GM12801 (cell line): ENCODE data around the gene TM6SF1.

ENCODE experiments used
- CTCF ChIP-seq: IDR thresholded peaks from one replicate; pipeline ENCODE4 v1.5.1; 2011; ENCODE audit warnings: control low read depth; ENCODE audit not compliant: insufficient read length; ENCODE audit errors: extremely low read depth

The TM6SF1 gene

DNA sequence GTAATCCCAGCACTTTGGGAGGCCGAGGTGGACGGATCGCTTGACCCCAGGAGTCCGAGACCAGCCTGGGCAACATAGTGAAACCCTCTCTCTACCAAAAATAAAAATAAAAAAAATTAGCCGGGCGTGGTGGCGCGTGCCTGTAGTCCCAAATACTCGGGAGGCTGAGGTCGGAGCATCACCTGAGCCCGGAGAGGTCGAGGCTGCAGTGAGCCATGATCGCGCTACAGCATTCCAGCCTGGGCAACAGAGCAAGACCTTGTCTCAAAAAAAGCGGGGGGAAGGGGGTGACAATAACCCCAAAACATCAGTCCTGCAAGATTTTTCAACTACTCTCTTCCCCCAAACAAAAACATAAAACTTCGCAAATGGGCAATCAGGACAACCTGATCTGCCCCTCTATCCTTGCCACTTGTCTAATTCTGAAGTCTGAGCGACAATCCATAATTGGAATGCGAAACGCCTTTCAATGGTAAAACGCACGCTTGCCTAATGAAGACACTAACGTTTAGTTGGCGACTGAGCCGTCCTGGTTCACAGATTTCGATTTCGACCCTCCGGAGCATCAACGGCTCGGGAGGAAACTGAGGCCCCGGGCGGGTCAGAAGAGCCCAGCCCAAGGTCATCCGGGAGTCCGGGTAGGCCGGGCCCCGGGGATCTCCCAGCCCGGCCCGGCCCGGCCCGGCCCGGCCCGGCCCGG lies 41.3 kb upstream of the TM6SF1 start:
- TF ChIP-seq CTCF, result no peak

GRCh38 chr15:83066734-83067637 lies 40.5 kb upstream of the TM6SF1 start, which contains the start of gene BTBD1:
Gene BTBD1, minus strand, starts transcription at chr15:83067252. Its CDS starts 101 bp downstream, at chr15:83067151.
- TF ChIP-seq CTCF, result no peak

- TF ChIP-seq CTCF, result no peak
These were observed 39.8 kb upstream of the TM6SF1 start for GRCh38 chr15:83067638-83067962.

DNA sequence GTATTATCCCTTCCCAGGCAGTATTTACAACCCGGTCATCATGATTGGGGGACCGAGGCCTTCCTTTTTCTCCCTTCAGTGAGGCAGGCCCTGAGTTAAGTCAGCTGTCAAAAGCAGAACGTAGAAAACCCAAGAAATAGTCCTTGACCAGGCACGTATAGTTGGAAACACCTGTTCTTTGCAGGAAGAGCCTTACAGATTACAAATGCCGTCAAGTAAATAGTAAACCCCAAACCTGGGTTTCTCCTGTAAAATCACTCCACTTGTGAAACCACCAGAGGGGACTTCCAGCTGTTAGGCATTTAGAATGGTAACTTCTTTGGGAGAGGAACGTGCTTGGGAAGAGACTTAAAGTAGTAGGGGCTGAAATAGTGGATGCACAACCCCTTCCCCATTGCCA lies 39.4 kb upstream of the TM6SF1 start:
- TF ChIP-seq CTCF, result no peak

- no peak for TF ChIP-seq CTCF
These were observed 29.8 kb upstream of the TM6SF1 start for GRCh38 chr15:83077491-83078230.

GRCh38 chr15:83078712-83079111 lies 28.7 kb upstream of the TM6SF1 start:
- no peak for TF ChIP-seq CTCF
